Activated naive CD8-positive, alpha-beta T cell treated with anti-CD3 and anti-CD28 coated beads, Interleukin-2, amount 50 U/mL, for 16 hours (primary cell): ENCODE measurements around the gene OGDH.

Experiments
- DNase-seq: peaks from one replicate; pipeline ENCODE4 v3.0.0-alpha.2; 2020; ENCODE audit warnings: low read depth, low spot score

The OGDH gene

GRCh38 chr7:44736896-44737295 lies 130.5 kb downstream of the OGDH start:
- no peak for DNase-seq

GRCh38 chr7:44738051-44738723 lies 131.8 kb downstream of the OGDH start:
- DNase-seq: no peak

- no peak for DNase-seq
Observed at GRCh38 chr7:44738876-44739665, 132.6 kb downstream of the OGDH start.

- no peak for DNase-seq
Observed at GRCh38 chr7:44740055-44740454, 133.6 kb downstream of the OGDH start.

- no peak for DNase-seq
Observed at GRCh38 chr7:44743750-44744149, 137.3 kb downstream of the OGDH start.

GRCh38 chr7:44748045-44748947 lies 141.9 kb downstream of the OGDH start, which contains the start of gene ZMIZ2:
TSS of gene ZMIZ2 (plus strand) at chr7:44748847. CDS start at chr7:44756250, 7,403 bp downstream.
- DNase-seq: peak; percentile 79

GRCh38 chr7:44748948-44749731 lies 142.7 kb downstream of the OGDH start:
- DNase-seq: no peak

GRCh38 chr7:44749992-44750391 lies 143.6 kb downstream of the OGDH start:
- DNase-seq: no peak

GRCh38 chr7:44750424-44750823 lies 144.0 kb downstream of the OGDH start:
- no peak for DNase-seq

- no peak for DNase-seq
Observed at GRCh38 chr7:44750921-44751571, 144.6 kb downstream of the OGDH start.

- DNase-seq: no peak
Observed at GRCh38 chr7:44752822-44753221, 146.4 kb downstream of the OGDH start.

GRCh38 chr7:44754802-44755697 lies 148.6 kb downstream of the OGDH start:
- no peak for DNase-seq

GRCh38 chr7:44755698-44756627 lies 149.5 kb downstream of the OGDH start:
- DNase-seq: no peak

GRCh38 chr7:44756904-44757303 lies 150.5 kb downstream of the OGDH start:
- DNase-seq: no peak

GRCh38 chr7:44757311-44757710 lies 150.9 kb downstream of the OGDH start:
- DNase-seq: no peak

- DNase-seq: no peak
Observed at GRCh38 chr7:44757739-44758138, 151.3 kb downstream of the OGDH start.
